SK-N-MC (cell line): ENCODE measurements around the gene FBXO46.

Experiments
- EZH2 ChIP-seq: fragments of 200-600 bp; sonication (generic); IDR thresholded peaks from one replicate; pipeline ENCODE4 v1.6.1; 2017; ENCODE audit warnings: antibody characterized with exemption
- FOXP2 ChIP-seq: optimal IDR thresholded peaks from 2 replicates; pipeline ENCODE3; 2011; ENCODE audit warnings: mild to moderate bottlenecking, moderate library complexity; ENCODE audit not compliant: insufficient read depth; ENCODE audit errors: extremely low read length, control extremely low read depth
- POLR2AphosphoS5 ChIP-seq: IDR thresholded peaks from 2 replicates; pipeline ENCODE4 v1.6.1; 2012; ENCODE audit warnings: mild to moderate bottlenecking, low read depth, low read length, borderline replicate concordance

GRCh38 chr19:45705115-45705514 lies 25.6 kb downstream of the FBXO46 start:
- TF ChIP-seq POLR2AphosphoS5: no peak; the same call in 1 of the 2 replicates
- TF ChIP-seq EZH2: no peak
- TF ChIP-seq FOXP2: no peak
